CD14-positive monocyte (primary cell): Measurements from ENCODE around the gene PELI1. TPM values are rescaled to one million over a fixed set of nuclear protein-coding genes. Genes with fewer than 3 reads are reported as not detected.

Source experiments
- DNase-seq, 3 donors: peaks; one replicate each; pipeline ENCODE4 v3.0.0-alpha.2; 2011 to 2022
- H2AFZ ChIP-seq: 2 replicates; pipeline ENCODE4 v1.6.0; 2012; ENCODE audit warnings: mild to moderate bottlenecking, low read depth, low read length, inconsistent platforms; ENCODE audit not compliant: insufficient read depth, poor library complexity, severe bottlenecking
- H3K27ac ChIP-seq, 2 donors: 1 replicate in 1 of 2; 2 replicates in 1 of 2; pipeline ENCODE4 v1.5.1; 2012 to 2013; ENCODE audit warnings: low read length in 2 of 2, control low read depth in 1 of 2, inconsistent platforms in 1 of 2, low read depth in 1 of 2, mild to moderate bottlenecking in 1 of 2
- H3K27me3 ChIP-seq, 2 donors: one replicate each; pipeline versions ENCODE4 v1.6.0 to v1.6.1; 2011 to 2013; ENCODE audit warnings: low read length in 2 of 2; ENCODE audit not compliant: control insufficient read depth in 2 of 2, insufficient read depth in 2 of 2
- H3K36me3 ChIP-seq, 2 donors: replicated peaks in 1 of 2; 1 replicate in 1 of 2; 2 replicates in 1 of 2; pipeline versions ENCODE4 v1.5.1 to v1.6.1; 2012 to 2013; ENCODE audit warnings: low read length in 2 of 2, control low read depth in 1 of 2, inconsistent platforms in 1 of 2, mild to moderate bottlenecking in 1 of 2; ENCODE audit not compliant: insufficient read depth in 2 of 2, control insufficient read depth in 1 of 2
- H3K4me1 ChIP-seq, 2 donors: 1 replicate in 1 of 2; 2 replicates in 1 of 2; pipeline versions ENCODE4 v1.5.1 to v1.6.1; 2012 to 2013; ENCODE audit warnings: low read length in 2 of 2, control low read depth in 1 of 2, inconsistent platforms in 1 of 2, mild to moderate bottlenecking in 1 of 2, moderate library complexity in 1 of 2; ENCODE audit not compliant: insufficient read depth in 2 of 2, control insufficient read depth in 1 of 2
- H3K4me2 ChIP-seq: replicated peaks from 2 replicates; pipeline ENCODE3; 2012; ENCODE audit warnings: low read length, moderate library complexity, mild to moderate bottlenecking; ENCODE audit not compliant: poor library complexity, severe bottlenecking; ENCODE audit errors: extremely low read depth
- H3K4me3 ChIP-seq, 3 experiments: fragments of 200-600 bp in 1 of 3; sonication (generic) in 1 of 3; replicated peaks in 1 of 3; 1 replicate in 2 of 3; 2 replicates in 1 of 3; pipeline ENCODE4 v1.5.1; 2011 to 2013; ENCODE audit warnings: low read length in 3 of 3, mild to moderate bottlenecking in 3 of 3, control low read depth in 2 of 3, low read depth in 2 of 3, inconsistent platforms in 1 of 3, moderate library complexity in 1 of 3
- H3K79me2 ChIP-seq: 2 replicates; pipeline ENCODE4 v1.6.0; 2012; ENCODE audit warnings: mild to moderate bottlenecking, control low read depth, inconsistent platforms, low read length, moderate library complexity; ENCODE audit not compliant: insufficient read depth
- H3K9ac ChIP-seq: 2 replicates; pipeline ENCODE4 v1.6.0; 2017; ENCODE audit warnings: low read length, mild to moderate bottlenecking; ENCODE audit not compliant: insufficient read depth, poor library complexity, severe bottlenecking
- H3K9me3 ChIP-seq, 2 donors: replicated peaks in 1 of 2; 1 replicate in 1 of 2; 2 replicates in 1 of 2; pipeline versions ENCODE4 v1.5.1 to v1.6.1; 2012 to 2013; ENCODE audit warnings: low read length in 2 of 2, control low read depth in 1 of 2; ENCODE audit not compliant: control insufficient read depth in 1 of 2, insufficient read depth in 1 of 2
- H4K20me1 ChIP-seq: 2 replicates; pipeline ENCODE4 v1.6.0; 2012; ENCODE audit warnings: mild to moderate bottlenecking, low read length, control low read depth, moderate library complexity; ENCODE audit not compliant: insufficient read depth
- H3K27ac Mint-ChIP-seq, 7 donors: one replicate each; pipeline ENCODE4 v1.8.0; 2020; ENCODE audit warnings: mild to moderate bottlenecking in 7 of 7, mixed read lengths in 7 of 7, moderate library complexity in 6 of 7, inconsistent platforms in 2 of 7
- H3K27me3 Mint-ChIP-seq, 3 donors: one replicate each; pipeline ENCODE4 v1.8.0; 2021 to 2022; ENCODE audit warnings: low read depth in 3 of 3, mild to moderate bottlenecking in 3 of 3, mixed read lengths in 3 of 3, moderate library complexity in 3 of 3, inconsistent platforms in 1 of 3
- H3K36me3 Mint-ChIP-seq, 2 donors: one replicate each; pipeline ENCODE4 v1.8.0; 2020; ENCODE audit warnings: mixed read lengths in 2 of 2, inconsistent platforms in 1 of 2, mild to moderate bottlenecking in 1 of 2
- H3K4me1 Mint-ChIP-seq: one replicate; pipeline ENCODE4 v1.8.0; 2020; ENCODE audit warnings: mild to moderate bottlenecking, mixed read lengths
- H3K4me3 Mint-ChIP-seq, 2 donors: one replicate each; pipeline ENCODE4 v1.8.0; 2020; ENCODE audit warnings: mild to moderate bottlenecking in 2 of 2, mixed read lengths in 2 of 2, moderate library complexity in 1 of 2
- H3K9me3 Mint-ChIP-seq, 7 donors: one replicate each; pipeline ENCODE4 v1.8.0; 2020 to 2022; ENCODE audit warnings: mixed read lengths in 7 of 7, mild to moderate bottlenecking in 6 of 7, moderate library complexity in 6 of 7, inconsistent platforms in 2 of 7
- WGBS: methylation state at CpG from one replicate; pipeline ENCODE4 v1.1.5; 2013; ENCODE audit warnings: missing lambda C conversion rate; ENCODE audit not compliant: insufficient coverage; 5-methylcytosine and 5-hydroxymethylcytosine counted together
- intact Hi-C, 2 donors: fragments of 100-400 bp; cut with micrococcal nuclease; formaldehyde crosslinking; loops; one replicate each; pipeline versions ENCODE4 v1.15.0 to v1.15.1; 2023
- polyA plus RNA-seq, 3 donors: library from polyadenylated mRNA; depleted of rRNA in 1 of 3; unstranded in 2 of 3; stranded (reverse) in 1 of 3; fragments of 300-500 nt in 2 of 3; fragments of >200 nt in 1 of 3; fragmentation: Illumina TruSeq in 2 of 3; gene quantifications; 1 replicate in 2 of 3; 2 replicates in 1 of 3; pipeline ENCODE4 v1.2.3, GENCODE V29; 2012 to 2021
- TF ChIP-seq, protein P1 (sequence below): fragments of 200-600 bp; IDR thresholded peaks from one replicate; pipeline ENCODE4 v1.8.0; 2022; ENCODE audit warnings: antibody characterized with exemption, mild to moderate bottlenecking

Gene PELI1
- polyA plus RNA-seq, 3 donors, result 44.7 to 106 (median 53.6) TPM

DNA sequence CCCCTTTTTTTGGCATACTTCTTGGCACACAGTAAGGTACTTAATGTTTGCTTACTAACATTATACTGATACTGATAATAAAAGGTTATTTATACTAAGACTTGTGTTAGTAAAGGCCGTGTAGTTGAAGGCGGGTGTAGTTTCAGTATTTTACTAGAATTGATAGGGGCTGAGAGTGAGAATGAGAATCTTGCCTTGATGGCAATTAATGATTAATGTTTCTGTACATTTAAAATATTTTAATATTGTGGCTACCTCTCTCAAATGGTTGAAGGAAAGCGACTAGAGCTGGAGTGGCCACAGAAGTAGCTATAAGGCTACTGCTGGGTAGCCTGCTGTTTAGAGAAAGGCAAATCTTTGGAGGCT is 29.3 kb downstream of the PELI1 start:
- H3K4me3 ChIP-seq, result peak overlapping the region in 1 of 3 experiments; percentile 56

DNA sequence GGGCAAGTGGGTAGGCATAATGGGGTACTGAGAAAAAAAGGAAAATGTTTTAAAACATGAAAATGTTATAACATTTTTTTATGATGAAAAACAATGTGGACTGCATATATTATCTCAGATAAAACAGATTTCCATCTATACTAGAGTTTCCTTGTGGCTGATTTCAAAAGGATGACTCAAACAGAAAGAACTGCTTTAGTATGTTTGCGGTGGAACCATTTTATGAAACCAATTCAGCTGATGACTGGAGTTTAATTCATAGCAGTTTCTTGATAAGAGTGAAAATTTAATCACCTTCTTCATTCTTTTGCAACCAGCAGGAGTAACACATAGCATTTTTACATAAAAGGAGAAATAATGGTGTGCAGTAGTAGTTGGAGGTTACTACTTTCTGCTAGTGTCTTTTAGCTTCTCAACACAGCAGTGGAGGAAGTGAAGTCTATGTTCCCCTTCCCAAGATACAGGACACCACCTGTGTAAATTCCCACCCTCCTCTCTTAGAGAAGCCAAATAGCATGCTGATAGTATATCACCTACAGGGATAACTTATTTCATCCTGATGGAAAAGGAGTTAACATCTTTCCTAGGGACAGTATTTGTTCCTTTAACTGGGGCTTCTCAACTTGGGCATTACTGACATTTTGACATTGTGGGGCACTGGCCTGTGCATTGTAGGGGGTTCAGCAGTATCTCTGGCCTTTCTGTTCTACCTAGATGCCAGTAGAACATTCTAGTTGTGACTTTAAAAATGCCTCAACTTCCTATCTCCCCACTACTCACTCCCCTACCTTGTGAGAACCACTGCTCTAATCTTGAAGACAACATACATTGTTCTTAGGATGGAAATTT is 29.9 kb downstream of the PELI1 start:
- no peaks in the 10 kb centered on the region for H3K9me3 Mint-ChIP-seq
- H3K4me3 ChIP-seq, result peak overlapping the region in 1 of 3 experiments; percentile 9
- H3K9ac ChIP-seq, result no peak overlapping the region
- peaks cover 57% of the 10 kb centered on the region for H3K4me1 Mint-ChIP-seq
- peaks cover 99% of the 10 kb centered on the region for H4K20me1 ChIP-seq
- no peaks in the 10 kb centered on the region for H3K27me3 Mint-ChIP-seq
- H3K4me3 Mint-ChIP-seq, result peak overlapping the region; percentile 18 to 35
- no peak overlapping the region for H2AFZ ChIP-seq
- peaks cover 32 to 52% of the 10 kb centered on the region in 2 donors for H3K4me1 ChIP-seq
- peak overlapping the region; percentile 33 for H3K4me2 ChIP-seq
- TF ChIP-seq, protein P1, sequence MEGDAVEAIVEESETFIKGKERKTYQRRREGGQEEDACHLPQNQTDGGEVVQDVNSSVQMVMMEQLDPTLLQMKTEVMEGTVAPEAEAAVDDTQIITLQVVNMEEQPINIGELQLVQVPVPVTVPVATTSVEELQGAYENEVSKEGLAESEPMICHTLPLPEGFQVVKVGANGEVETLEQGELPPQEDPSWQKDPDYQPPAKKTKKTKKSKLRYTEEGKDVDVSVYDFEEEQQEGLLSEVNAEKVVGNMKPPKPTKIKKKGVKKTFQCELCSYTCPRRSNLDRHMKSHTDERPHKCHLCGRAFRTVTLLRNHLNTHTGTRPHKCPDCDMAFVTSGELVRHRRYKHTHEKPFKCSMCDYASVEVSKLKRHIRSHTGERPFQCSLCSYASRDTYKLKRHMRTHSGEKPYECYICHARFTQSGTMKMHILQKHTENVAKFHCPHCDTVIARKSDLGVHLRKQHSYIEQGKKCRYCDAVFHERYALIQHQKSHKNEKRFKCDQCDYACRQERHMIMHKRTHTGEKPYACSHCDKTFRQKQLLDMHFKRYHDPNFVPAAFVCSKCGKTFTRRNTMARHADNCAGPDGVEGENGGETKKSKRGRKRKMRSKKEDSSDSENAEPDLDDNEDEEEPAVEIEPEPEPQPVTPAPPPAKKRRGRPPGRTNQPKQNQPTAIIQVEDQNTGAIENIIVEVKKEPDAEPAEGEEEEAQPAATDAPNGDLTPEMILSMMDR, result no peak
- H3K36me3 Mint-ChIP-seq, result peaks cover 15 to 22% of the 10 kb centered on the region in 2 donors
- intact Hi-C loops, result no loop called here
- peak overlapping the region in 1 of 2 donors; percentile 82 for H3K27ac ChIP-seq
- H3K36me3 ChIP-seq, result no peaks in the 10 kb centered on the region
- peaks cover 95% of the 10 kb centered on the region for H3K79me2 ChIP-seq
- no peaks in the 10 kb centered on the region for H3K27me3 ChIP-seq
- peak in 2 of 3 donors; percentile 26 to 37 for DNase-seq
- H3K9me3 ChIP-seq, result no peaks in the 10 kb centered on the region
- peak overlapping the region; percentile 27 to 94 (median 79) for H3K27ac Mint-ChIP-seq
- no CpG with 5 or more reads among the region's 1 CpG for WGBS

More for the DNA sequence above, 29.3 kb downstream of the PELI1 start:
- TF ChIP-seq, protein P1, result no peak
- Mint-ChIP-seq H3K9me3 (no peaks in the 10 kb centered on the region), H3K36me3 (peaks cover 11 to 17% of the 10 kb centered on the region in 2 donors), H3K4me3 (no peak overlapping the region), H3K27ac (peak overlapping the region; percentile 38 to 94 (median 77)), H3K4me1 (peaks cover 56% of the 10 kb centered on the region), H3K27me3 (no peaks in the 10 kb centered on the region)
- intact Hi-C loops, result no loop called here
- DNase-seq, result no peak
- H3K4me2 ChIP-seq, result peak overlapping the region; percentile 33
- H2AFZ ChIP-seq, result no peak overlapping the region
- peaks cover 99% of the 10 kb centered on the region for H4K20me1 ChIP-seq
- no peaks in the 10 kb centered on the region for H3K27me3 ChIP-seq
- no peaks in the 10 kb centered on the region for H3K36me3 ChIP-seq
- H3K9me3 ChIP-seq, result no peaks in the 10 kb centered on the region
- no CpG with 5 or more reads among the region's 3 CpGs for WGBS
- H3K9ac ChIP-seq, result no peak overlapping the region
- peak overlapping the region in 1 of 2 donors; percentile 82 for H3K27ac ChIP-seq
- peaks cover 32 to 52% of the 10 kb centered on the region in 2 donors for H3K4me1 ChIP-seq
- peaks cover 95% of the 10 kb centered on the region for H3K79me2 ChIP-seq
